Measurements from ENCODE around the gene CHRNG. TPM values are rescaled to one million over a fixed set of nuclear protein-coding genes. Genes with fewer than 3 reads are reported as not detected.

Gene CHRNG
- polyA plus RNA-seq, 2 of the 4 experiments (the other 2 are of a cell fraction) = not detected

- ATAC-seq (no peak), DNase-seq (ENCODE audit: low read depth in 1 of 2, low spot score in 1 of 2) (no peak), FAIRE-seq (no peak)
- no peak overlapping the region for H3K4me3 ChIP-seq
- WGBS (ENCODE audit: missing lambda C conversion rate) = 96% methylated on average over 6 of the region's 6 CpGs
- ChIA-PET POLR2A (no interaction called here), CTCF (interaction anchor here (1.2 to 2.3 kb wide), 3 partner anchors 10 to 63 kb away, joined by 3 to 7 read pairs (median 5); no protein-coding TSS in a partner anchor)
- TF ChIP-seq SMC3 (IDR thresholded peaks at IDR 0.05) (no peak), EP300 (IDR thresholded peaks at IDR 0.05) (no peak), FOSL2 (IDR thresholded peaks at IDR 0.05) (no peak), FOSL2 (CRISPR knock-in tag; IDR thresholded peaks at IDR 0.05) (no peak), HOXA7 (CRISPR knock-in tag; IDR thresholded peaks at IDR 0.05) (no peak), KDM5A (IDR thresholded peaks at IDR 0.05) (no peak), FOSB (CRISPR knock-in tag; IDR thresholded peaks at IDR 0.05) (no peak), GATA3 (IDR thresholded peaks at IDR 0.05; ENCODE audit: borderline replicate concordance) (no peak), USF2 (IDR thresholded peaks at IDR 0.05) (no peak), EHF (CRISPR knock-in tag; IDR thresholded peaks at IDR 0.05) (no peak), CHD2 (IDR thresholded peaks at IDR 0.05; ENCODE audit: low read length, partially characterized antibody) (no peak), NPAS2 (CRISPR knock-in tag; IDR thresholded peaks at IDR 0.05; ENCODE audit: borderline replicate concordance) (no peak)
- H3K4me2 ChIP-seq = no peak overlapping the region
- H3K27ac ChIP-seq = no peak overlapping the region
- H3K9me3 ChIP-seq = no peaks in the 10 kb centered on the region
- peaks cover 5% of the 10 kb centered on the region; the same call in 2 of the 3 replicates for H3K4me1 ChIP-seq
Measured at GRCh38 chr2:232547991-232548390, 8.5 kb downstream of the CHRNG start.

GRCh38 chr2:232549655-232550353 lies 10.3 kb downstream of the CHRNG start:
- TF ChIP-seq BHLHE40 (IDR thresholded peaks at IDR 0.05; ENCODE audit: low read depth, low read length) (no peak), MAFK (IDR thresholded peaks at IDR 0.05; ENCODE audit: partially characterized antibody) (no peak), HOXA7 (CRISPR knock-in tag; IDR thresholded peaks at IDR 0.05) (no peak), SREBF2 (IDR thresholded peaks at IDR 0.05) (no peak), NR3C1 (IDR thresholded peaks at IDR 0.05) (no peak), NFE2L2 (conservative IDR thresholded peaks at IDR 0.05; ENCODE audit: low read length) (no peak), HES2 (IDR thresholded peaks at IDR 0.05) (no peak)
- Histone ChIP-seq H3K27ac (peak overlapping the region; percentile 99), H3K4me3 (peak overlapping the region; percentile 95), H3K4me1 (peaks cover 5% of the 10 kb centered on the region; the same call in 2 of the 3 replicates), H3K9me3 (no peaks in the 10 kb centered on the region), H3K4me2 (peak overlapping the region; percentile 78)
- peak in 1 of 2 experiments; percentile 5; a peak in 5 of 6 replicates for ATAC-seq
- FAIRE-seq = no peak
- peak in 1 of 2 experiments; percentile 37 for DNase-seq (ENCODE audit: low read depth in 1 of 2, low spot score in 1 of 2)
- ChIA-PET CTCF (interaction anchor here (1.4 to 2.3 kb wide), 2 partner anchors 28 to 44 kb away, joined by 7 read pairs; no protein-coding TSS in a partner anchor), POLR2A (interaction anchor here (1.0 to 1.5 kb wide), 5 partner anchors 18 to 56 kb away, joined by 3 to 13 read pairs (median 4); no protein-coding TSS in a partner anchor)
- WGBS (ENCODE audit: missing lambda C conversion rate) = 16% methylated on average over 21 of the region's 21 CpGs

- FAIRE-seq (no peak), DNase-seq (ENCODE audit: low read depth in 1 of 2, low spot score in 1 of 2) (peak; percentile 95 to 98), ATAC-seq (peak; percentile 96 to 98)
- peaks cover 5% of the 10 kb centered on the region; the same call in 2 of the 3 replicates for H3K4me1 ChIP-seq
- ChIA-PET CTCF (interaction anchor here (0.7 to 1.4 kb wide), 2 partner anchors 17 to 43 kb away, joined by 3 to 7 read pairs; no protein-coding TSS in a partner anchor), POLR2A (interaction anchor here (0.7 to 1.5 kb wide), 7 partner anchors 11 to 55 kb away, joined by 3 to 13 read pairs (median 5); no protein-coding TSS in a partner anchor)
- peak within 1 kb of the TSS; percentile 99 for H3K27ac ChIP-seq
- peak within 1 kb of the TSS; percentile 95 for H3K4me3 ChIP-seq
- peak within 1 kb of the TSS; percentile 78 for H3K4me2 ChIP-seq
- no peaks in the 10 kb centered on the region for H3K9me3 ChIP-seq
- WGBS (ENCODE audit: missing lambda C conversion rate) = 2% methylated on average over 27 of the region's 81 CpGs
- TF ChIP-seq MAZ (IDR thresholded peaks at IDR 0.05; ENCODE audit: borderline replicate concordance, low read depth, low read length) (no peak), POLR2AphosphoS2 (conservative IDR thresholded peaks at IDR 0.05; ENCODE audit: low read length) (no peak), PHF8 (IDR thresholded peaks at IDR 0.05; ENCODE audit: borderline replicate concordance, low read depth) (peak; percentile 79), MAX (IDR thresholded peaks at IDR 0.05) (peak; percentile 89), REST (IDR thresholded peaks at IDR 0.05) (peak; percentile 48; the same call in 1 of the 2 replicates), GATA3 (IDR thresholded peaks at IDR 0.05; ENCODE audit: borderline replicate concordance) (peak; percentile 45; the same call in 1 of the 2 replicates), POLR2A (IDR thresholded peaks at IDR 0.05; ENCODE audit: low read length) (peak; percentile 91), HMGXB4 (CRISPR knock-in tag; IDR thresholded peaks at IDR 0.05; ENCODE audit: borderline replicate concordance) (peak; percentile 79; the same call in 1 of the 2 replicates), TFCP2L1 (CRISPR knock-in tag; IDR thresholded peaks at IDR 0.05) (no peak)
Measured at GRCh38 chr2:232550354-232551249, 11.1 kb downstream of the CHRNG start, which contains the start of the genes EIF4E2 and TIGD1. Gene EIF4E2 (plus strand): TSS chr2:232550689. CDS start chr2:232550725, 36 bp downstream. Gene TIGD1 (minus strand): TSS chr2:232550557. CDS start chr2:232549882, 675 bp downstream.

Measured in A549 (cell line).